Measurements from ENCODE around the gene FBXO40. TPM values are rescaled to one million over a fixed set of nuclear protein-coding genes. Genes with fewer than 3 reads are reported as not detected.
"Not testable (repeated sequence)": the region's sequence is repeated elsewhere in the genome, so short reads cannot be mapped to it uniquely, and the experiment has no call there.

FBXO40 gene
- total RNA-seq, 2 experiments from 2014 or later, result not detected

GRCh38 chr3:121593806-121594205 is 627 bp downstream of the FBXO40 start:
- DNase-seq; H3K9me3 Mint-ChIP-seq (ENCODE audit: low read depth); CTCF ChIA-PET; H3K27ac Mint-ChIP-seq; ATAC-seq; H3K4me1 Mint-ChIP-seq; H3K36me3 Mint-ChIP-seq; H3K4me3 Mint-ChIP-seq: not testable (repeated sequence)
- peaks cover 19% of the 10 kb centered on the region for H3K27me3 Mint-ChIP-seq

- CTCF ChIA-PET, result no interaction called here
- Mint-ChIP-seq H3K4me3 (no peak overlapping the region), H3K36me3 (no peaks in the 10 kb centered on the region), H3K27ac (no peak overlapping the region), H3K4me1 (no peaks in the 10 kb centered on the region), H3K9me3 (ENCODE audit: low read depth) (no peaks in the 10 kb centered on the region), H3K27me3 (peaks cover 17% of the 10 kb centered on the region)
- ATAC-seq (no peak), DNase-seq (no peak)
Observed at GRCh38 chr3:121594850-121595249, 1.7 kb downstream of the FBXO40 start.

DNA sequence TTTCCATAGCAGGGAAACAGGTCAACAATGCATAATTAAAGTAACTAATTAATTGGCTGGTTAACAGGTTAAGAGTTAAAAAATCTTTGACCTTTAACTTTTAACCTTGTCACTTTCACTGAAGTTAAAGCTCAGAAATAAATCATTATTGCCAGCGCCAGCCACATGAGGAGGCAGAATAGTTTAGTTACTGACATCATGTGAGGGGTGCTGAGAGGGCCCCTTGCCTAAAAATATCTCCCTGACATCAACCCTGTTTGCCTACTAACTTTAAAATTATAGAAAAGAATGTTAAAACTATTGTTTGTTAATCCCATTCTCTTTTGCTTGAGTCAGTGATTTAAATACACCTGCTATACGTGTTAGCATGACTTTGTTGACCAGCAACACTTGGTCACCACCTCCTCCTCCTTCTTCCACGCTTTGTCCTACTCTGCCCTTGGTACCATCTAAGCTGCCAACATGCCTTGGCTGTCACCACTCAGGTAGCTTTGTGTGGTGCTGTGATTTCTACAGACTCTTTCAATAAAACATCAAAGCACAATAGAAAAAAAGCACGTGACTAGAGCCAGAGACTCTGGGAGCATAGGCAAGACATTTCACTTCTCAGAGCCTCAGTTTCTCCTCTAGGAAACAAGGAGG is 2.7 kb downstream of the FBXO40 start:
- Mint-ChIP-seq H3K36me3 (no peaks in the 10 kb centered on the region), H3K27ac (no peak overlapping the region), H3K27me3 (peaks cover 13% of the 10 kb centered on the region), H3K4me1 (no peaks in the 10 kb centered on the region), H3K9me3 (ENCODE audit: low read depth) (no peaks in the 10 kb centered on the region), H3K4me3 (no peak overlapping the region)
- DNase-seq (no peak), ATAC-seq (no peak)
- CTCF ChIA-PET, result no interaction called here

DNA sequence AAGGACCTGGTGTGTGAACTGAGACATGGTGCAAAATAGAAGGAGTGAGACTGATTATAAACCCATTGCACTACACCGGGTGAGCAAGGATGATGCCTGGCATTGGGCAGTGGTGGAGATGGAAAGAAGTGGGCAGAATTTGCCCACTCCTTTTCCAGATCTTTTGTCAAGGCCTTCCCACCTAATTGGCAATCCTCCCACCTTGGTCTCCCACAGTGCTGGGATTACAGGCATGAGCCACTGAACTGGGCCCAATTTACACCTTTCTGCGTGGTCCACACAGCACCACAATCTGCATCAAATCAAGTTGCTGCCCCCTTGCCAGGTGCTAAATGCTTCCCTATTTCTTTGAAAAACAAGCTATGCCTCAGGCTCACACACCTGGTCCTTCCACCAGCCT is 5.4 kb downstream of the FBXO40 start:
- H3K9me3 Mint-ChIP-seq (ENCODE audit: low read depth), result no peaks in the 10 kb centered on the region
- no peaks in the 10 kb centered on the region for H3K4me1 Mint-ChIP-seq
- H3K36me3 Mint-ChIP-seq, result no peaks in the 10 kb centered on the region
- CTCF ChIA-PET, result no interaction called here
- no peak overlapping the region for H3K4me3 Mint-ChIP-seq
- DNase-seq (no peak), ATAC-seq (no peak)
- no peak overlapping the region for H3K27ac Mint-ChIP-seq
- no peaks in the 10 kb centered on the region for H3K27me3 Mint-ChIP-seq

- not testable (repeated sequence) for H3K9me3 Mint-ChIP-seq (ENCODE audit: low read depth); DNase-seq; ATAC-seq; H3K4me1 Mint-ChIP-seq; H3K4me3 Mint-ChIP-seq; H3K27me3 Mint-ChIP-seq; H3K27ac Mint-ChIP-seq; H3K36me3 Mint-ChIP-seq
- CTCF ChIA-PET, result interaction anchor here (0.6 kb wide), 1 partner anchor 38 kb away, joined by 3 read pairs; no protein-coding TSS in a partner anchor
Observed at GRCh38 chr3:121599900-121600299, 6.7 kb downstream of the FBXO40 start.

DNA sequence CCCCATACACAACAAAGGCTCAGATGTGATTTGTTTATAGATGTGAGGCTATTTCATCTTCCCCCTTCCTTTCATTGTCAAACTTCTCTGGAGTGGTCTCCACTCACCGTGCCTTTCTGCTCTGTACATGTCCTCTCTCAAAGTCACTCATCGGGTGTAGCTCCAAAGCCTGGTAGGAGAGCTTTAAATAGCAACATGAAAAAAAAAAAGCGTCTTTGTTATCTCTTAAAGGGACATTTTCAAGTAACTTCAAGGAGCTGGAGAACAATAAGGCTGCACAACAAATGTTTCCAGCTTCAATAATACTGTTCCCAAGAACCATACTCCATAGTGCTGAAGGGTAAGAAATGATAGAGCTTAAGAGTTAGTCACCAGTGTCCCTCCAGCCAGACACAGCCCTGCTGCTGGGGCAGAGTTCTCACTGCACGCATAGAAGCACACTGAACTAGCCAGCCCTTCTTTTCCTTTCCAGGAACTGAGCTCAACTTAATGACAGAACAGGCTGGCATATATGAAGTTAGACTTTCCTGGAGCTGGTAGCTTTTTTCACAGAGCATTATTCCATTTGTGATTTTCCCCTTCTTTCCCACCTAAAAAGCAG is 8.1 kb downstream of the FBXO40 start:
- Mint-ChIP-seq H3K27ac (no peak overlapping the region), H3K4me3 (no peak overlapping the region), H3K4me1 (no peaks in the 10 kb centered on the region), H3K9me3 (ENCODE audit: low read depth) (no peaks in the 10 kb centered on the region), H3K36me3 (no peaks in the 10 kb centered on the region), H3K27me3 (no peaks in the 10 kb centered on the region)
- DNase-seq, result no peak
- CTCF ChIA-PET, result interaction anchor here (1.0 kb wide), 1 partner anchor 13 kb away, joined by 3 read pairs; no protein-coding TSS in a partner anchor
- no peak for ATAC-seq

DNA sequence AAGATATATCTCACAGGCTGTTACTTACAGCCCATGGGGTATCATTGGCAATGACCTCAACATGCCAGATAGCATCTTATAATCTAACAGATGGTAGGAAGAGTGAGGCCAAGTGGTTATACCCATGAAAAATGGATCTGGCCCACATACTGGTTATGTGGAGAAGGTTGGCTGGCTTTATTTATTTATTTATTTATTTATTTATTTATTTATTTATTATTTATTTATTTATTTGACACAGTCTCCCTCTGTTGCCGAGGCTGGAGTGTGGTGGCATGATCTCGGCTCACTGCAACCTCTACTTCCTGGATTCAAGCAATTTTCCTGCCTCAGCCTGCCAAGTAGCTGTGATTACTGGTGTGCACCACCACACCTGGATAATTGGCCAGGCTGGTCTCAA is 11.6 kb downstream of the FBXO40 start:
- DNase-seq (no peak), ATAC-seq (no peak)
- H3K4me3 Mint-ChIP-seq, result no peak overlapping the region
- no peaks in the 10 kb centered on the region for H3K4me1 Mint-ChIP-seq
- no peaks in the 10 kb centered on the region for H3K9me3 Mint-ChIP-seq (ENCODE audit: low read depth)
- no peak overlapping the region for H3K27ac Mint-ChIP-seq
- CTCF ChIA-PET, result no interaction called here
- H3K36me3 Mint-ChIP-seq, result no peaks in the 10 kb centered on the region
- no peaks in the 10 kb centered on the region for H3K27me3 Mint-ChIP-seq

DNA sequence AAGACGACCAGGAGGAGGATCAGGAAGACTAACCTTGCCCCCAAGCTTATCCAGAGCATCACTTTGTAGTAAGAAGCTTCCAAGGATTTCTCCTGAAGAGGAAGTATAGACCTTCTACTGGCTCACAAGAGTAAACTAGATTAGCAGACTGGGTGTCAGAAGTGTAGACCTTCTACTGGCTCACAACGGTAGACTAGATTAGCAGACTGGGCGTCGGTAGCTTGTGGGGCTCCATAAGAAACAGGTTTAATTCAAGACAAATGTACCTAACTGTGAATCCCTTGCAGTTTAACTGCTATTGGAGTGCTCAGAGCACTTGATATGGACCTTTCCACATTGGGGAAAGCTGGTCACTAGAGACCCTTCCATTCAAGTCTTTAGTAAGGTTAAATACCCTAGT is 12.9 kb downstream of the FBXO40 start:
- no peaks in the 10 kb centered on the region for H3K9me3 Mint-ChIP-seq (ENCODE audit: low read depth)
- no peaks in the 10 kb centered on the region for H3K4me1 Mint-ChIP-seq
- no peaks in the 10 kb centered on the region for H3K27me3 Mint-ChIP-seq
- ATAC-seq, result no peak
- DNase-seq, result no peak
- H3K36me3 Mint-ChIP-seq, result no peaks in the 10 kb centered on the region
- no peak overlapping the region for H3K4me3 Mint-ChIP-seq
- H3K27ac Mint-ChIP-seq, result no peak overlapping the region
- CTCF ChIA-PET, result no interaction called here

DNA sequence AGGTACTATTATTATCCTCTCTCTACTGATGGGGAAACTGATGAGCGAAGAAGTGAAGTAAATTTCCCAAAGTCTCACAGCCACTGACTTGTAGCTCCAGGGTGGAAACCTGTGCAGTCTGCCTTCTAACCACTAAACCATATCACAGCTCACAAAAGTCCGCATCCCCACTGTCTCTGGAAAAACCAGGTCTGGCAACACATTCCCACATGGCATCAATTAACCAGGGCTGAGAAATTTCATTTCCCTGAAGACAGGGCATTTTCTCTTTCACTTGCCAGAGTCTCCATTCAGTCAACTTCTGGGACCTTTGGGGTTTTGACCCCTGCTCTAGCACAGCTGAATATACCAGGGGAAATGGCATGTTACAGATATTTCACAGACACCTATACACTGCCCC is 26.5 kb downstream of the FBXO40 start:
- peaks cover 13% of the 10 kb centered on the region for H3K27me3 Mint-ChIP-seq
- no peak overlapping the region for H3K4me3 Mint-ChIP-seq
- ATAC-seq (no peak), DNase-seq (no peak)
- H3K4me1 Mint-ChIP-seq, result no peaks in the 10 kb centered on the region
- H3K9me3 Mint-ChIP-seq (ENCODE audit: low read depth), result no peaks in the 10 kb centered on the region
- no peak overlapping the region for H3K27ac Mint-ChIP-seq
- CTCF ChIA-PET, result no interaction called here
- H3K36me3 Mint-ChIP-seq, result no peaks in the 10 kb centered on the region

DNA sequence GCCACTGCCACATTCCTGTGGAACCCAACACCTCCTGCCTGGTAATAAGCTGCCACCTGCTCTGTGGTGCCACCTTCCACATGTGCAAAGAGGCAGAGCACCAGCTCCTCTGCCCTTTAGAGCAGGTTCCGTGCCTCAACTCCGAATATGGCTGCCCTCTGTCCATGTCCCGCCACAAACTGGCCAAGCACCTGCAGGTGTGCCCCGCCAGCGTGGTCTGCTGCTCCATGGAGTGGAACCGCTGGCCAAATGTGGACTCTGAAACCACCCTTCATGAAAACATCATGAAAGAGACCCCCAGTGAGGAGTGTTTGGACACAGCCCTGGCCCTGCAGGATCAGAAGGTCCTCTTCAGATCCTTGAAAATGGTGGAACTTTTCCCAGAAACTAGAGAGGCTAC is 28.3 kb downstream of the FBXO40 start:
- Mint-ChIP-seq H3K27ac (no peak overlapping the region), H3K36me3 (no peaks in the 10 kb centered on the region), H3K9me3 (ENCODE audit: low read depth) (no peaks in the 10 kb centered on the region), H3K4me1 (no peaks in the 10 kb centered on the region), H3K27me3 (peaks cover 13% of the 10 kb centered on the region), H3K4me3 (no peak overlapping the region)
- CTCF ChIA-PET, result no interaction called here
- ATAC-seq (no peak), DNase-seq (no peak)

DNA sequence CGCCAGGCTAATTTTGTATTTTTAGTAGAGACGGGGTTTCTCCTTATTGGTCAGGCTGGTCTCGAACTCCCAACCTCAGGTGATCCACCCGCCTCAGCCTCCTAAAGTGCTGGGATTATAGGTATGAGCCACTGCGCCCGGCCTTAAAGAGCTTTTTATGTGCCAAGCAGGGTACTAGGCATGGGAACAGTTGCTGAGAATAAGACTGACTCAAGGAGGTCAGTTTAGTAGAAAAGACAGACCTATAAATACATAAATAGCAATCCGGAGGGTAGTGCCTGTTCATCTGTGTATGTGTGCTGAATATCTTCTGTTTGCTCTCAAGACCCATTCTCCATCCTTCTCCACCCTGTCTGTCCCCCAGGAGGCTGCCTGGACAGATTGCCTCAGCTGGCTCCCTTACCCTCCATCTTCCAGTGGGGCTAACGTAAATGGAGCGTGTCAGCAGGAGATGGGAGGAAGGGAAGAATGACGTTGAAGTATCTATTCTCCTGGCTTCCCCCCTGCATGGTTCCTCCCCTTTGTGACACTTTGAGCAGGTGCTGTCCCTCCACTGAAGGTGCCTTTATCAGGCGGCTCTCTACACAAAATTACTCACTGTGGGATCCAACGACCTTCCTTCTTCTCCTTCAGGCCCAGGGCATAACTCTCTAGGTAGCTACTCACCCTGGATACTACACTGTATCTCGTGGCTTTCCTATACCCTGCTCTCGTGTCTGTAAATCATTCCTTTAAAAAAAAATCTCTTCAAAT is 31.1 kb downstream of the FBXO40 start:
- H3K9me3 Mint-ChIP-seq (ENCODE audit: low read depth), result no peaks in the 10 kb centered on the region
- peaks cover 8% of the 10 kb centered on the region for H3K27me3 Mint-ChIP-seq
- H3K4me1 Mint-ChIP-seq, result no peaks in the 10 kb centered on the region
- no peak overlapping the region for H3K4me3 Mint-ChIP-seq
- no peak for DNase-seq
- no peak overlapping the region for H3K27ac Mint-ChIP-seq
- H3K36me3 Mint-ChIP-seq, result peaks cover 5% of the 10 kb centered on the region
- CTCF ChIA-PET, result interaction anchor here (0.7 to 1.9 kb wide), 2 partner anchors 14 to 151 kb away, joined by 3 to 5 read pairs; no protein-coding TSS in a partner anchor
- no peak for ATAC-seq

GRCh38 chr3:121626495-121626894 is 33.3 kb downstream of the FBXO40 start:
- ATAC-seq (no peak), DNase-seq (no peak)
- CTCF ChIA-PET, result interaction anchor here (0.5 kb wide), 1 partner anchor 1225 kb away, joined by 3 read pairs; no protein-coding TSS in a partner anchor
- H3K4me3 Mint-ChIP-seq, result no peak overlapping the region
- peaks cover 19% of the 10 kb centered on the region for H3K36me3 Mint-ChIP-seq
- no peaks in the 10 kb centered on the region for H3K4me1 Mint-ChIP-seq
- H3K27ac Mint-ChIP-seq, result no peak overlapping the region
- no peaks in the 10 kb centered on the region for H3K9me3 Mint-ChIP-seq (ENCODE audit: low read depth)
- H3K27me3 Mint-ChIP-seq, result peaks cover 5% of the 10 kb centered on the region

- DNase-seq (no peak), ATAC-seq (no peak)
- no peaks in the 10 kb centered on the region for H3K27me3 Mint-ChIP-seq
- no peak overlapping the region for H3K27ac Mint-ChIP-seq
- H3K4me1 Mint-ChIP-seq, result no peaks in the 10 kb centered on the region
- no peak overlapping the region for H3K4me3 Mint-ChIP-seq
- H3K9me3 Mint-ChIP-seq (ENCODE audit: low read depth), result no peaks in the 10 kb centered on the region
- CTCF ChIA-PET, result interaction anchor here (0.5 kb wide), 1 partner anchor 1224 kb away, joined by 3 read pairs; no protein-coding TSS in a partner anchor
- peaks cover 25% of the 10 kb centered on the region for H3K36me3 Mint-ChIP-seq
Observed at GRCh38 chr3:121627211-121627610, 34.0 kb downstream of the FBXO40 start.

- H3K27ac Mint-ChIP-seq, result no peak overlapping the region
- H3K9me3 Mint-ChIP-seq (ENCODE audit: low read depth), result no peaks in the 10 kb centered on the region
- ATAC-seq, result no peak
- no peaks in the 10 kb centered on the region for H3K4me1 Mint-ChIP-seq
- H3K4me3 Mint-ChIP-seq, result no peak overlapping the region
- DNase-seq, result no peak
- CTCF ChIA-PET, result no interaction called here
- H3K27me3 Mint-ChIP-seq, result no peaks in the 10 kb centered on the region
- peaks cover 27% of the 10 kb centered on the region for H3K36me3 Mint-ChIP-seq
Observed at GRCh38 chr3:121627622-121628021, 34.4 kb downstream of the FBXO40 start.

All from activated CD8-positive, alpha-beta memory T cell treated with anti-CD3 and anti-CD28 coated beads, Interleukin-2, amount 10 ng/mL, durations not matched to agents 7 days and 5 days (primary cell).